Upper lobe of left lung (tissue), 4 donors: Measurements from ENCODE around the gene CASP12.

Source experiments
- EP300 ChIP-seq, 4 donors: sonication (generic); formaldehyde crosslinking; IDR thresholded peaks; one replicate each; pipeline ENCODE4 v1.5.1; 2017; ENCODE audit warnings: antibody characterized with exemption in 4 of 4, control low read depth in 2 of 4
- POLR2A ChIP-seq, 4 donors: fragments of 450-650 bp; IDR thresholded peaks; one replicate each; pipeline ENCODE4 v1.5.1; 2016 to 2017; ENCODE audit warnings: antibody characterized with exemption in 4 of 4, mild to moderate bottlenecking in 2 of 4
- POLR2AphosphoS5 ChIP-seq, 2 donors: sonication (generic); formaldehyde crosslinking; IDR thresholded peaks; one replicate each; pipeline ENCODE4 v1.5.1; 2017; ENCODE audit warnings: antibody characterized with exemption in 2 of 2
- TF ChIP-seq, protein P1 (sequence below), 6 experiments: fragments of 450-650 bp in 4 of 6; fragments of 200-600 bp in 2 of 6; sonication (generic) in 2 of 6; IDR thresholded peaks; one replicate each; pipeline ENCODE4 v1.5.1; 2016 to 2019; ENCODE audit warnings: antibody characterized with exemption in 6 of 6

DNA sequence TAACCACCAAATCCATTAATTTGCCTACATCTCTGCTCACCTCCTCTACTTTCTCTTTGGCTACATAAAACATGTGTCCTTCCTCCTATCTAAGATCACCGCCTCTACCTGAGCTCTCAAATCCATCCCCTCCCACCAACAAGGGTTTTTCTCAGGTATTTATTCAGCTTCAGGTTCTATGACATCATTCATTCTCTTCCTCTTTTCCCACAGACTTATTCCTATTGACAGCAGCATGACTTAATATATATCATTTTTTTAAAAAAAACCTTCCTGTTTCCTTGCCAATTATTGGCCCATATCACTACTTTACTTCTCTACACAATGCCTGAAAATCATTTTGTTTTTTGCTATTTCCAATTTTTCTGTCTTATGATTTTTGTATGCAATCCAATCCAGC lies 4.4 kb downstream of the CASP12 start:
- TF ChIP-seq, protein P1, sequence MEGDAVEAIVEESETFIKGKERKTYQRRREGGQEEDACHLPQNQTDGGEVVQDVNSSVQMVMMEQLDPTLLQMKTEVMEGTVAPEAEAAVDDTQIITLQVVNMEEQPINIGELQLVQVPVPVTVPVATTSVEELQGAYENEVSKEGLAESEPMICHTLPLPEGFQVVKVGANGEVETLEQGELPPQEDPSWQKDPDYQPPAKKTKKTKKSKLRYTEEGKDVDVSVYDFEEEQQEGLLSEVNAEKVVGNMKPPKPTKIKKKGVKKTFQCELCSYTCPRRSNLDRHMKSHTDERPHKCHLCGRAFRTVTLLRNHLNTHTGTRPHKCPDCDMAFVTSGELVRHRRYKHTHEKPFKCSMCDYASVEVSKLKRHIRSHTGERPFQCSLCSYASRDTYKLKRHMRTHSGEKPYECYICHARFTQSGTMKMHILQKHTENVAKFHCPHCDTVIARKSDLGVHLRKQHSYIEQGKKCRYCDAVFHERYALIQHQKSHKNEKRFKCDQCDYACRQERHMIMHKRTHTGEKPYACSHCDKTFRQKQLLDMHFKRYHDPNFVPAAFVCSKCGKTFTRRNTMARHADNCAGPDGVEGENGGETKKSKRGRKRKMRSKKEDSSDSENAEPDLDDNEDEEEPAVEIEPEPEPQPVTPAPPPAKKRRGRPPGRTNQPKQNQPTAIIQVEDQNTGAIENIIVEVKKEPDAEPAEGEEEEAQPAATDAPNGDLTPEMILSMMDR (IDR thresholded peaks at IDR 0.05), result no peak
- TF ChIP-seq EP300 (IDR thresholded peaks at IDR 0.05), result no peak
- no peak for TF ChIP-seq POLR2A (IDR thresholded peaks at IDR 0.05)
- no peak for TF ChIP-seq POLR2AphosphoS5 (IDR thresholded peaks at IDR 0.05)
